RWPE2 (cell line): ENCODE measurements around the gene FUT9.

Experiments
- ATAC-seq: fragments of 200-7000 bp; cut with Tn5 transposase; 3 replicates; pipeline ENCODE4 v1.9.1; 2021; ENCODE audit warnings: low read depth
- DNase-seq: peaks from one replicate; pipeline ENCODE4 v3.0.0-alpha.2; 2020; ENCODE audit warnings: low spot score
- H3K27ac ChIP-seq: fragments of 450-650 bp; 2 replicates; pipeline ENCODE4 v1.5.1; 2017; ENCODE audit warnings: mild to moderate bottlenecking; ENCODE audit not compliant: poor library complexity, severe bottlenecking
- H3K27me3 ChIP-seq: fragments of 250-450 bp; sonication (Bioruptor Pico); 2 replicates; pipeline ENCODE4 v1.5.1; 2021; ENCODE audit warnings: mild to moderate bottlenecking, moderate library complexity; ENCODE audit not compliant: insufficient read depth, poor library complexity, severe bottlenecking
- H3K36me3 ChIP-seq: fragments of 250-450 bp; sonication (Bioruptor Pico); 2 replicates; pipeline ENCODE4 v1.5.1; 2020; ENCODE audit warnings: low read depth, mild to moderate bottlenecking, moderate library complexity
- H3K4me1 ChIP-seq: fragments of 250-450 bp; sonication (Bioruptor Pico); 2 replicates; pipeline ENCODE4 v1.5.1; 2021; ENCODE audit warnings: mild to moderate bottlenecking, moderate library complexity; ENCODE audit not compliant: insufficient read depth, poor library complexity, severe bottlenecking
- H3K4me3 ChIP-seq: fragments of 250-450 bp; sonication (Bioruptor Pico); 2 replicates; pipeline ENCODE4 v1.5.1; 2021; ENCODE audit warnings: mild to moderate bottlenecking, moderate library complexity; ENCODE audit not compliant: severe bottlenecking
- H3K9me3 ChIP-seq: fragments of 250-450 bp; sonication (Bioruptor Pico); 2 replicates; pipeline ENCODE4 v1.5.1; 2021; ENCODE audit warnings: mild to moderate bottlenecking, moderate library complexity; ENCODE audit not compliant: severe bottlenecking
- CTCF ChIP-seq: fragments of 450-650 bp; IDR thresholded peaks from one replicate; pipeline ENCODE4 v1.5.1; 2017; ENCODE audit warnings: mild to moderate bottlenecking, moderate library complexity; ENCODE audit not compliant: poor library complexity, severe bottlenecking

Gene FUT9

GRCh38 chr6:95994151-95994550 is 21.6 kb upstream of the FUT9 start:
- no peak for DNase-seq
- ATAC-seq, result no peak
- TF ChIP-seq CTCF, result no peak

GRCh38 chr6:95998133-95998532 is 17.6 kb upstream of the FUT9 start:
- no peak for DNase-seq
- Histone ChIP-seq H3K36me3 (no peaks in the 10 kb centered on the region), H3K4me3 (no peak overlapping the region), H3K9me3 (no peaks in the 10 kb centered on the region), H3K27me3 (no peaks in the 10 kb centered on the region), H3K27ac (no peak overlapping the region), H3K4me1 (no peaks in the 10 kb centered on the region)
- no peak for ATAC-seq
- TF ChIP-seq CTCF, result no peak

More at GRCh38 chr6:95994151-95994550, 21.6 kb upstream of the FUT9 start:
- H3K4me3 ChIP-seq, result no peak overlapping the region
- H3K36me3 ChIP-seq, result no peaks in the 10 kb centered on the region
- no peaks in the 10 kb centered on the region for H3K9me3 ChIP-seq
- H3K4me1 ChIP-seq, result no peaks in the 10 kb centered on the region
- H3K27me3 ChIP-seq, result no peaks in the 10 kb centered on the region
- no peak overlapping the region for H3K27ac ChIP-seq

- no peak for TF ChIP-seq CTCF
Measured at GRCh38 chr6:96001891-96002575, 13.7 kb upstream of the FUT9 start.

GRCh38 chr6:96002576-96002910 is 13.2 kb upstream of the FUT9 start:
- H3K27ac ChIP-seq, result no peak overlapping the region
- no peaks in the 10 kb centered on the region for H3K27me3 ChIP-seq
- TF ChIP-seq CTCF, result no peak
- ATAC-seq, result no peak
- H3K4me3 ChIP-seq, result no peak overlapping the region
- H3K9me3 ChIP-seq, result no peaks in the 10 kb centered on the region
- no peaks in the 10 kb centered on the region for H3K36me3 ChIP-seq
- DNase-seq, result no peak
- no peaks in the 10 kb centered on the region for H3K4me1 ChIP-seq

More at GRCh38 chr6:96001891-96002575, 13.7 kb upstream of the FUT9 start:
- Histone ChIP-seq H3K36me3 (no peaks in the 10 kb centered on the region), H3K4me1 (no peaks in the 10 kb centered on the region), H3K27ac (no peak overlapping the region), H3K27me3 (no peaks in the 10 kb centered on the region), H3K4me3 (no peak overlapping the region), H3K9me3 (no peaks in the 10 kb centered on the region)
- ATAC-seq (no peak), DNase-seq (peak; percentile 25)

GRCh38 chr6:96002912-96003311 is 12.9 kb upstream of the FUT9 start:
- no peak overlapping the region for H3K4me3 ChIP-seq
- H3K4me1 ChIP-seq, result no peaks in the 10 kb centered on the region
- no peaks in the 10 kb centered on the region for H3K9me3 ChIP-seq
- no peaks in the 10 kb centered on the region for H3K36me3 ChIP-seq
- DNase-seq (peak; percentile 23), ATAC-seq (no peak)
- no peak for TF ChIP-seq CTCF
- no peaks in the 10 kb centered on the region for H3K27me3 ChIP-seq
- H3K27ac ChIP-seq, result no peak overlapping the region
